Immature natural killer cell (primary cell): ENCODE data around the gene TSNAX. TPM values are rescaled to one million over a fixed set of nuclear protein-coding genes. Genes with fewer than 3 reads are reported as not detected.
A peak's percentile ranks its signal among the peaks of the same experiment; 100 is the strongest.

Experiments
- DNase-seq, 3 donors: peaks; one replicate each; pipeline ENCODE4 v3.0.0; 2022; ENCODE audit warnings: mixed read lengths in 1 of 3
- H3K27ac Mint-ChIP-seq, 6 donors: one replicate each; pipeline ENCODE4 v1.8.0; 2020; ENCODE audit warnings: mixed read lengths in 6 of 6, mild to moderate bottlenecking in 5 of 6, inconsistent platforms in 4 of 6, moderate library complexity in 3 of 6
- H3K27me3 Mint-ChIP-seq, 3 donors: one replicate each; pipeline ENCODE4 v1.8.0; 2020 to 2021; ENCODE audit warnings: low read depth in 3 of 3, mild to moderate bottlenecking in 3 of 3, mixed read lengths in 3 of 3, moderate library complexity in 3 of 3, inconsistent platforms in 1 of 3
- H3K36me3 Mint-ChIP-seq, 3 donors: one replicate each; pipeline ENCODE4 v1.8.0; 2020; ENCODE audit warnings: mixed read lengths in 3 of 3, inconsistent platforms in 2 of 3, mild to moderate bottlenecking in 2 of 3
- H3K4me1 Mint-ChIP-seq, 2 donors: one replicate each; pipeline ENCODE4 v1.8.0; 2020; ENCODE audit warnings: inconsistent platforms in 2 of 2, mild to moderate bottlenecking in 2 of 2, mixed read lengths in 2 of 2, moderate library complexity in 1 of 2
- H3K4me3 Mint-ChIP-seq, 5 donors: one replicate each; pipeline ENCODE4 v1.8.0; 2020; ENCODE audit warnings: mild to moderate bottlenecking in 5 of 5, mixed read lengths in 5 of 5, inconsistent platforms in 3 of 5, moderate library complexity in 3 of 5
- H3K9me3 Mint-ChIP-seq, 6 donors: one replicate each; pipeline ENCODE4 v1.8.0; 2020; ENCODE audit warnings: mild to moderate bottlenecking in 6 of 6, mixed read lengths in 6 of 6, inconsistent platforms in 4 of 6, moderate library complexity in 3 of 6
- polyA plus RNA-seq, 3 donors: library from polyadenylated mRNA; unstranded; fragments of 300-500 nt; fragmentation: Illumina TruSeq; gene quantifications; one replicate each; pipeline ENCODE4 v1.2.3, GENCODE V29; 2021

TSNAX gene
- polyA plus RNA-seq, 3 donors from 2014 or later: 103 to 141 (median 122) TPM

- Mint-ChIP-seq H3K9me3 (no peaks in the 10 kb centered on the region), H3K27me3 (peaks cover 3 to 9% (median 8%) of the 10 kb centered on the region in 3 donors), H3K4me1 (peaks cover 28 to 34% of the 10 kb centered on the region in 2 donors), H3K4me3 (peak overlapping the region; percentile 81 to 96 (median 93)), H3K36me3 (no peaks in the 10 kb centered on the region), H3K27ac (peak overlapping the region; percentile 12 to 90 (median 78))
- peak; percentile 49 to 64 (median 55) for DNase-seq
These were observed 75.3 kb downstream of the TSNAX start for GRCh38 chr1:231603598-231604275.

- H3K36me3 Mint-ChIP-seq: no peaks in the 10 kb centered on the region
- DNase-seq: no peak
- peak overlapping the region; percentile 81 to 96 (median 93) for H3K4me3 Mint-ChIP-seq
- H3K9me3 Mint-ChIP-seq: no peaks in the 10 kb centered on the region
- H3K27ac Mint-ChIP-seq: peak overlapping the region in 4 of 6 donors; percentile 12 to 90 (median 78)
- H3K4me1 Mint-ChIP-seq: peaks cover 28 to 34% of the 10 kb centered on the region in 2 donors
- H3K27me3 Mint-ChIP-seq: peaks cover 3 to 10% (median 9%) of the 10 kb centered on the region in 3 donors
These were observed 75.8 kb downstream of the TSNAX start for GRCh38 chr1:231604276-231604621.

GRCh38 chr1:231605149-231606100 lies 77.0 kb downstream of the TSNAX start:
- DNase-seq: peak; percentile 55 to 62 (median 58)

GRCh38 chr1:231606712-231607111 lies 78.2 kb downstream of the TSNAX start:
- H3K27me3 Mint-ChIP-seq: peaks cover 8 to 9% (median 9%) of the 10 kb centered on the region in 3 donors
- peaks cover 0 to 9% (median 3%) of the 10 kb centered on the region in 3 donors for H3K36me3 Mint-ChIP-seq
- H3K4me3 Mint-ChIP-seq: no peak overlapping the region
- H3K27ac Mint-ChIP-seq: peak overlapping the region in 2 of 6 donors; percentile 12 to 78
- no peaks in the 10 kb centered on the region for H3K9me3 Mint-ChIP-seq
- H3K4me1 Mint-ChIP-seq: peaks cover 43 to 51% of the 10 kb centered on the region in 2 donors
- no peak for DNase-seq

More at GRCh38 chr1:231605149-231606100, 77.0 kb downstream of the TSNAX start:
- H3K27ac Mint-ChIP-seq: peak overlapping the region; percentile 8 to 84 (median 76)
- H3K27me3 Mint-ChIP-seq: peaks cover 3 to 10% (median 9%) of the 10 kb centered on the region in 3 donors
- H3K4me1 Mint-ChIP-seq: peaks cover 30 to 38% of the 10 kb centered on the region in 2 donors
- H3K36me3 Mint-ChIP-seq: peaks cover 0 to 3% (median 1%) of the 10 kb centered on the region in 3 donors
- peak overlapping the region; percentile 21 to 72 (median 54) for H3K4me3 Mint-ChIP-seq
- H3K9me3 Mint-ChIP-seq: no peaks in the 10 kb centered on the region

GRCh38 chr1:231610388-231610787 lies 81.9 kb downstream of the TSNAX start:
- Mint-ChIP-seq H3K27me3 (peaks cover 4 to 16% (median 4%) of the 10 kb centered on the region in 3 donors), H3K36me3 (peaks cover 0 to 9% (median 3%) of the 10 kb centered on the region in 3 donors), H3K27ac (peak overlapping the region in 2 of 6 donors; percentile 8 to 34), H3K9me3 (no peaks in the 10 kb centered on the region), H3K4me3 (peak overlapping the region in 1 of 5 donors; percentile 25), H3K4me1 (peaks cover 61 to 69% of the 10 kb centered on the region in 2 donors)
- DNase-seq: no peak

- H3K27me3 Mint-ChIP-seq: peaks cover 4 to 16% (median 4%) of the 10 kb centered on the region in 3 donors
- H3K4me3 Mint-ChIP-seq: peak overlapping the region in 1 of 5 donors; percentile 6
- H3K9me3 Mint-ChIP-seq: no peaks in the 10 kb centered on the region
- peak overlapping the region in 1 of 6 donors; percentile 84 for H3K27ac Mint-ChIP-seq
- H3K36me3 Mint-ChIP-seq: peaks cover 0 to 9% (median 3%) of the 10 kb centered on the region in 3 donors
- DNase-seq: no peak
- H3K4me1 Mint-ChIP-seq: peaks cover 55 to 62% of the 10 kb centered on the region in 2 donors
These were observed 82.6 kb downstream of the TSNAX start for GRCh38 chr1:231611111-231611510.

- H3K36me3 Mint-ChIP-seq: peaks cover 0 to 9% (median 3%) of the 10 kb centered on the region in 3 donors
- peaks cover 4 to 16% (median 4%) of the 10 kb centered on the region in 3 donors for H3K27me3 Mint-ChIP-seq
- peak; percentile 20 to 22 (median 21) for DNase-seq
- peaks cover 54 to 61% of the 10 kb centered on the region in 2 donors for H3K4me1 Mint-ChIP-seq
- H3K4me3 Mint-ChIP-seq: peak overlapping the region; percentile 64 to 92 (median 82)
- no peaks in the 10 kb centered on the region for H3K9me3 Mint-ChIP-seq
- H3K27ac Mint-ChIP-seq: peak overlapping the region; percentile 55 to 90 (median 72)
These were observed 83.4 kb downstream of the TSNAX start for GRCh38 chr1:231611851-231612250.

GRCh38 chr1:231612393-231613089 lies 84.1 kb downstream of the TSNAX start:
- Mint-ChIP-seq H3K27me3 (peaks cover 3 to 16% (median 4%) of the 10 kb centered on the region in 3 donors), H3K9me3 (no peaks in the 10 kb centered on the region), H3K27ac (peak overlapping the region; percentile 55 to 90 (median 72)), H3K4me1 (peaks cover 52 to 55% of the 10 kb centered on the region in 2 donors), H3K36me3 (peaks cover 0 to 9% (median 3%) of the 10 kb centered on the region in 3 donors), H3K4me3 (peak overlapping the region; percentile 64 to 92 (median 82))
- peak; percentile 66 to 70 (median 69) for DNase-seq

DNA sequence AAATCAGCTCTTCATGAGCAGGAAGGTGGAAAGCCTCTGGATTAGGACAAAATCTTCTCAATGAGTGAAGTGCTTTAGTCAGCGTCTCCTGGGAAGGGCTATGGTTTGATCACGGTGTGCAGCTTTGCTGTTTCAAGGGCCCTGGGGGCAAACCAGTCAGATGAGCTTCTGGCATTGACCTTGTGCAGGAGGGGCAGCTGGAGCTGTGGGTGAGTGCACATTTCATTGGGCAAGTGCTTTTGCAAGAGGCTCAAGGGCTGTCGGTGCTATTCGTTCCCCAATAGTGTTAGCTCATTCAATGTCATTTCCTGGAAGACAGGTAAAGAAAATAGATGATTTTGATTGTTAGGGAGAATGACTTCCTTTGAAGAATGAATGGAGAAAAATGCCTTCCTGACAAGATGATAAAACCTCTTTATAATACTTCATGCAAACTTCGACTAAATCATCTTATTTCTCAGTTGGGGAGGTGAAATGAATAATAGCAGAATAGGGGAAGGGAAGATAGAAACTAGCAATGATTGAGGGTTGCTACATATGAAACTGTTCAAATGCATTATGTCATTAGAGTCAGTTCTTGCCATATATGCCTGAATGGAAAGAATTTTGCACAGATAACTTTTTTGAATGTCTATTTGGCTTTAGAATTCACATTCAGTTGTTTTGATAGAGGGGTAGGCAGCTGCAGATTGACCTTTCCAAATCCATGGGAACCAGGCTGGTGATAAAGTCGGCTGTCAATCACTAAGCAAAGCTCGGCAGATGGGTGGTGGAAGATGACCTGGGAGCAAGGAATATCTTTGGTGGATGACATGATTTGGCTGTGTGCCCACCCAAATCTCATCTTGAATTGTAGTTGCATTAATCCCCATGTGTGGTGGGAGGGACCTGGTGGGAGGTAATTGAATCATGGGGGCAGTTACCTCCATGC lies 85.2 kb downstream of the TSNAX start:
- Mint-ChIP-seq H3K27me3 (peaks cover 3 to 15% (median 9%) of the 10 kb centered on the region in 3 donors), H3K27ac (peak overlapping the region in 2 of 6 donors; percentile 14 to 17), H3K4me1 (peaks cover 52 to 55% of the 10 kb centered on the region in 2 donors), H3K4me3 (peak overlapping the region; percentile 64 to 92 (median 82)), H3K9me3 (no peaks in the 10 kb centered on the region), H3K36me3 (peaks cover 0 to 9% (median 3%) of the 10 kb centered on the region in 3 donors)
- DNase-seq: no peak

Other genes with a start within 250 kb of the TSNAX start
- 1 to 10 TPM; 1.6 to 2.6 (median 2.0) TPM for gene EXOC8, start 190.8 kb upstream of the TSNAX start, polyA plus RNA-seq
- 10 to 100 TPM; 22.5 to 28.2 (median 25.0) TPM for gene SPRTN, start 190.4 kb upstream of the TSNAX start, polyA plus RNA-seq
- gene EGLN1, start 106.4 kb upstream of the TSNAX start, polyA plus RNA-seq: 10 to 100 TPM; 18.2 to 27.3 (median 20.6) TPM
- gene DISC1, start 98.1 kb downstream of the TSNAX start, polyA plus RNA-seq: 1 to 10 TPM in 2 of 3 donors, not detected in 1; 1.1 to 1.3 TPM